Breast epithelium (tissue), 4 donors: ENCODE data around the gene FABP3. TPM values are rescaled to one million over a fixed set of nuclear protein-coding genes. Genes with fewer than 3 reads are reported as not detected.

Experiments used
- DNase-seq, 2 donors: peaks; one replicate each; pipeline ENCODE4 v3.0.0-alpha.2; 2019; ENCODE audit warnings: low spot score in 2 of 2
- H3K27ac ChIP-seq, 2 donors: fragments of 200-600 bp; sonication (generic) in 1 of 2; one replicate each; pipeline ENCODE4 v1.5.1; 2016 to 2019; ENCODE audit warnings: mild to moderate bottlenecking in 1 of 2
- H3K27me3 ChIP-seq, 2 donors: fragments of 200-600 bp; sonication (generic) in 1 of 2; one replicate each; pipeline versions ENCODE4 v1.5.1 to v1.6.0; 2017 to 2019; ENCODE audit warnings: control low read depth in 1 of 2, mild to moderate bottlenecking in 1 of 2
- H3K36me3 ChIP-seq: fragments of 200-600 bp; one replicate; pipeline ENCODE4 v1.5.1; 2019
- H3K4me1 ChIP-seq, 2 donors: fragments of 200-600 bp; sonication (generic); one replicate each; pipeline ENCODE4 v1.5.1; 2016 to 2019; ENCODE audit warnings: control low read depth in 1 of 2
- H3K4me3 ChIP-seq, 3 donors: fragments of 200-600 bp; sonication (generic); 1 replicate in 2 of 3; 2 replicates in 1 of 3; pipeline ENCODE4 v1.5.1; 2016 to 2019; ENCODE audit warnings: mild to moderate bottlenecking in 3 of 3, moderate library complexity in 2 of 3
- H3K9me3 ChIP-seq, 2 donors: fragments of 200-600 bp; sonication (generic) in 1 of 2; one replicate each; pipeline ENCODE4 v1.5.1; 2016 to 2019; ENCODE audit warnings: control low read depth in 1 of 2
- CTCF ChIP-seq, 3 donors: fragments of 450-650 bp; IDR thresholded peaks; one replicate each; pipeline ENCODE4 v1.5.1; 2016 to 2017; ENCODE audit warnings: antibody characterized with exemption in 3 of 3, mild to moderate bottlenecking in 3 of 3, moderate library complexity in 3 of 3
- POLR2A ChIP-seq: fragments of 450-650 bp; IDR thresholded peaks from one replicate; pipeline ENCODE4 v1.6.1; 2016; ENCODE audit warnings: antibody characterized with exemption, mild to moderate bottlenecking, moderate library complexity
- POLR2AphosphoS5 ChIP-seq, 3 donors: sonication (generic); formaldehyde crosslinking; IDR thresholded peaks; one replicate each; pipeline ENCODE4 v1.6.1; 2017; ENCODE audit warnings: antibody characterized with exemption in 3 of 3
- intact Hi-C: fragments of 100-400 bp; cut with DNase I; formaldehyde crosslinking; loops from one replicate; pipeline ENCODE4 v1.15.1; 2023; ENCODE audit warnings: low total_unique reads
- total RNA-seq, 3 donors: library from RNA; depleted of rRNA; stranded (reverse); fragments of >200 nt; gene quantifications; one replicate each; pipeline ENCODE4 v1.1.0, GENCODE V29; 2016

The FABP3 gene
- total RNA-seq, 3 donors from 2014 or later: 7.9 to 15.5 (median 15.0) TPM

GRCh38 chr1:31371121-31371959, 1.5 kb downstream of the FABP3 start:
- H3K36me3 ChIP-seq: no peaks in the 10 kb centered on the region
- H3K9me3 ChIP-seq: no peaks in the 10 kb centered on the region
- peak overlapping the region in 1 of 2 donors; percentile 2 for H3K27ac ChIP-seq
- TF ChIP-seq POLR2AphosphoS5 (IDR thresholded peaks at IDR 0.05) (no peak), CTCF (IDR thresholded peaks at IDR 0.05) (no peak), POLR2A (no peak)
- no peak overlapping the region for H3K4me3 ChIP-seq
- DNase-seq: no peak
- peaks cover 0 to 5% of the 10 kb centered on the region in 2 donors for H3K4me1 ChIP-seq
- intact Hi-C loops: no loop called here
- H3K27me3 ChIP-seq: no peaks in the 10 kb centered on the region

- intact Hi-C loops: no loop called here
- no peaks in the 10 kb centered on the region for H3K27me3 ChIP-seq
- no peaks in the 10 kb centered on the region for H3K36me3 ChIP-seq
- TF ChIP-seq POLR2A (no peak), CTCF (IDR thresholded peaks at IDR 0.05) (no peak), POLR2AphosphoS5 (IDR thresholded peaks at IDR 0.05) (no peak)
- no peak for DNase-seq
- H3K9me3 ChIP-seq: no peaks in the 10 kb centered on the region
- no peak overlapping the region for H3K4me3 ChIP-seq
- peaks cover 0 to 5% of the 10 kb centered on the region in 2 donors for H3K4me1 ChIP-seq
- H3K27ac ChIP-seq: no peak overlapping the region
Observed at GRCh38 chr1:31370565-31370964, 2.3 kb downstream of the FABP3 start.

- intact Hi-C loops: no loop called here
- DNase-seq: no peak
- TF ChIP-seq CTCF (IDR thresholded peaks at IDR 0.05) (no peak), POLR2A (no peak), POLR2AphosphoS5 (IDR thresholded peaks at IDR 0.05) (no peak)
- Histone ChIP-seq H3K27ac (no peak overlapping the region), H3K4me3 (no peak overlapping the region), H3K9me3 (no peaks in the 10 kb centered on the region), H3K4me1 (peaks cover 0 to 5% of the 10 kb centered on the region in 2 donors), H3K27me3 (no peaks in the 10 kb centered on the region), H3K36me3 (no peaks in the 10 kb centered on the region)
Observed at GRCh38 chr1:31370021-31370420, 2.9 kb downstream of the FABP3 start.

- DNase-seq: no peak
- Histone ChIP-seq H3K4me1 (no peaks in the 10 kb centered on the region), H3K27ac (peak overlapping the region in 1 of 2 donors; percentile 46), H3K9me3 (no peaks in the 10 kb centered on the region), H3K27me3 (no peaks in the 10 kb centered on the region), H3K36me3 (no peaks in the 10 kb centered on the region), H3K4me3 (no peak overlapping the region)
- no peak for TF ChIP-seq POLR2A
- TF ChIP-seq CTCF (IDR thresholded peaks at IDR 0.05): no peak
- TF ChIP-seq POLR2AphosphoS5 (IDR thresholded peaks at IDR 0.05): no peak
- intact Hi-C loops: no loop called here
Observed at GRCh38 chr1:31368611-31369107, 4.2 kb downstream of the FABP3 start.

- H3K4me3 ChIP-seq: no peak overlapping the region
- TF ChIP-seq POLR2A: no peak
- no peak for TF ChIP-seq CTCF (IDR thresholded peaks at IDR 0.05)
- TF ChIP-seq POLR2AphosphoS5 (IDR thresholded peaks at IDR 0.05): no peak
- no peaks in the 10 kb centered on the region for H3K9me3 ChIP-seq
- intact Hi-C loops: no loop called here
- no peak for DNase-seq
- H3K27me3 ChIP-seq: no peaks in the 10 kb centered on the region
- H3K27ac ChIP-seq: no peak overlapping the region
- H3K36me3 ChIP-seq: no peaks in the 10 kb centered on the region
- no peaks in the 10 kb centered on the region for H3K4me1 ChIP-seq
Observed at GRCh38 chr1:31366796-31367195, 6.1 kb downstream of the FABP3 start.
